OCI-LY3 (cell line): Measurements from ENCODE around the gene DHX36.

Experiments
- EZH2phosphoT487 ChIP-seq: fragments of 200-600 bp; shearing (Covaris generic); IDR thresholded peaks from 2 replicates; pipeline ENCODE4 v1.6.1; 2018; ENCODE audit warnings: antibody characterized with exemption, mixed run types, low read depth
- TF ChIP-seq, protein P1 (sequence below): fragments of 200-600, 300-600 bp; sonication (generic); IDR thresholded peaks from 2 replicates; pipeline ENCODE4 v1.5.1; 2014; ENCODE audit warnings: antibody characterized with exemption, low read length, low read depth

DNA sequence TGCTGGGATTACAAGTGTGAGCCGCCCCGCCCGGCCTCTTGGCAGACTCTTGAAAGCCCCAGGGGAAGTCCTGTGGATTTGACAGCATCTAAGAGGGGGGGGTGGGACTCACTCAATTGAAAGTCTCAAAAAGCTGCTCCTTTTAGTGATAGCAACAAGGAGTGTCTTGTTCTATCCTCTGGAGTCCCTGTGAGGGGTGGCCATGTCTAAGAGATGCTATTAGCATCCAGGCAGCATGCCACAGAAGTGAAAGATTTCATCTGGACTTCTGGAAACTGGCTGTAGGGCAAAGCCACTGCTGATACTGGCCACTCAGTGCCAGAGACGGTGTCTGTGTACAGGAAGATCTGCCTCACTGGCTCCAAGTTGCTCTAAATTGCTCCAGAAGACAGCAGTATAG lies 74.0 kb downstream of the DHX36 start:
- TF ChIP-seq, protein P1, sequence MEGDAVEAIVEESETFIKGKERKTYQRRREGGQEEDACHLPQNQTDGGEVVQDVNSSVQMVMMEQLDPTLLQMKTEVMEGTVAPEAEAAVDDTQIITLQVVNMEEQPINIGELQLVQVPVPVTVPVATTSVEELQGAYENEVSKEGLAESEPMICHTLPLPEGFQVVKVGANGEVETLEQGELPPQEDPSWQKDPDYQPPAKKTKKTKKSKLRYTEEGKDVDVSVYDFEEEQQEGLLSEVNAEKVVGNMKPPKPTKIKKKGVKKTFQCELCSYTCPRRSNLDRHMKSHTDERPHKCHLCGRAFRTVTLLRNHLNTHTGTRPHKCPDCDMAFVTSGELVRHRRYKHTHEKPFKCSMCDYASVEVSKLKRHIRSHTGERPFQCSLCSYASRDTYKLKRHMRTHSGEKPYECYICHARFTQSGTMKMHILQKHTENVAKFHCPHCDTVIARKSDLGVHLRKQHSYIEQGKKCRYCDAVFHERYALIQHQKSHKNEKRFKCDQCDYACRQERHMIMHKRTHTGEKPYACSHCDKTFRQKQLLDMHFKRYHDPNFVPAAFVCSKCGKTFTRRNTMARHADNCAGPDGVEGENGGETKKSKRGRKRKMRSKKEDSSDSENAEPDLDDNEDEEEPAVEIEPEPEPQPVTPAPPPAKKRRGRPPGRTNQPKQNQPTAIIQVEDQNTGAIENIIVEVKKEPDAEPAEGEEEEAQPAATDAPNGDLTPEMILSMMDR: no peak
- TF ChIP-seq EZH2phosphoT487: no peak
